MG63 (cell line): ENCODE data around the gene VPS41. TPM values are rescaled to one million over a fixed set of nuclear protein-coding genes. Genes with fewer than 3 reads are reported as not detected.
A peak's percentile ranks its signal among the peaks of the same experiment; 100 is the strongest.

Experiments used
- DNase-seq: peaks from one replicate; pipeline ENCODE4 v3.0.0-alpha.2; 2020
- H3K27me3 ChIP-seq: fragments of 250-450 bp; sonication (Bioruptor Pico); 2 replicates; pipeline ENCODE4 v1.5.1; 2020; ENCODE audit warnings: mild to moderate bottlenecking, moderate library complexity
- H3K36me3 ChIP-seq: fragments of 250-450 bp; sonication (Bioruptor Pico); 2 replicates; pipeline ENCODE4 v1.5.1; 2020; ENCODE audit warnings: mild to moderate bottlenecking, moderate library complexity
- H3K4me3 ChIP-seq: fragments of 250-450 bp; sonication (Bioruptor Pico); 2 replicates; pipeline ENCODE4 v1.5.1; 2020; ENCODE audit warnings: mild to moderate bottlenecking, moderate library complexity
- H3K9me3 ChIP-seq: fragments of 250-450 bp; sonication (Bioruptor Pico); 2 replicates; pipeline ENCODE4 v1.5.1; 2020; ENCODE audit warnings: mild to moderate bottlenecking, moderate library complexity
- total RNA-seq: library from RNA; depleted of rRNA; stranded (reverse); fragments of >200 nt; shearing (Covaris generic); gene quantifications from 2 replicates; pipeline ENCODE4 v1.2.3, GENCODE V29; 2014; ENCODE audit warnings: low replicate concordance

The VPS41 gene
- total RNA-seq, 1 experiment from 2014 or later, result 4.8 TPM

GRCh38 chr7:38840736-38841460, 68.1 kb downstream of the VPS41 start:
- H3K4me3 ChIP-seq, result no peak overlapping the region

GRCh38 chr7:38839851-38840250, 69.1 kb downstream of the VPS41 start:
- H3K36me3 ChIP-seq, result no peaks in the 10 kb centered on the region
- DNase-seq, result peak; percentile 8
- no peak overlapping the region for H3K4me3 ChIP-seq
- H3K9me3 ChIP-seq, result no peaks in the 10 kb centered on the region
- H3K27me3 ChIP-seq, result no peaks in the 10 kb centered on the region

More at GRCh38 chr7:38840736-38841460, 68.1 kb downstream of the VPS41 start:
- no peaks in the 10 kb centered on the region for H3K27me3 ChIP-seq
- DNase-seq, result peak; percentile 70
- H3K9me3 ChIP-seq, result no peaks in the 10 kb centered on the region
- H3K36me3 ChIP-seq, result no peaks in the 10 kb centered on the region

- H3K4me3 ChIP-seq, result no peak overlapping the region
- DNase-seq, result no peak
- H3K9me3 ChIP-seq, result no peaks in the 10 kb centered on the region
- no peaks in the 10 kb centered on the region for H3K27me3 ChIP-seq
- H3K36me3 ChIP-seq, result no peaks in the 10 kb centered on the region
These were observed 70.1 kb downstream of the VPS41 start for GRCh38 chr7:38838725-38839385.

- Histone ChIP-seq H3K36me3 (no peaks in the 10 kb centered on the region), H3K4me3 (no peak overlapping the region), H3K9me3 (no peaks in the 10 kb centered on the region), H3K27me3 (no peaks in the 10 kb centered on the region)
- DNase-seq, result no peak
These were observed 74.6 kb downstream of the VPS41 start for GRCh38 chr7:38834357-38834756.

GRCh38 chr7:38833329-38833728, 75.7 kb downstream of the VPS41 start:
- DNase-seq, result no peak
- H3K36me3 ChIP-seq, result no peaks in the 10 kb centered on the region
- no peaks in the 10 kb centered on the region for H3K9me3 ChIP-seq
- no peaks in the 10 kb centered on the region for H3K27me3 ChIP-seq
- no peak overlapping the region for H3K4me3 ChIP-seq

GRCh38 chr7:38831259-38831996, 77.6 kb downstream of the VPS41 start:
- DNase-seq, result no peak
- Histone ChIP-seq H3K27me3 (no peaks in the 10 kb centered on the region), H3K36me3 (no peaks in the 10 kb centered on the region), H3K9me3 (no peaks in the 10 kb centered on the region), H3K4me3 (no peak overlapping the region)

- no peak for DNase-seq
- Histone ChIP-seq H3K36me3 (no peaks in the 10 kb centered on the region), H3K4me3 (no peak overlapping the region), H3K27me3 (no peaks in the 10 kb centered on the region), H3K9me3 (no peaks in the 10 kb centered on the region)
These were observed 78.2 kb downstream of the VPS41 start for GRCh38 chr7:38830826-38831225.

- H3K4me3 ChIP-seq, result no peak overlapping the region
- no peaks in the 10 kb centered on the region for H3K27me3 ChIP-seq
- H3K9me3 ChIP-seq, result no peaks in the 10 kb centered on the region
- H3K36me3 ChIP-seq, result no peaks in the 10 kb centered on the region
- DNase-seq, result no peak
These were observed 79.4 kb downstream of the VPS41 start for GRCh38 chr7:38829488-38830165.

- Histone ChIP-seq H3K36me3 (no peaks in the 10 kb centered on the region), H3K4me3 (no peak overlapping the region), H3K27me3 (no peaks in the 10 kb centered on the region), H3K9me3 (no peaks in the 10 kb centered on the region)
- no peak for DNase-seq
These were observed 81.0 kb downstream of the VPS41 start for GRCh38 chr7:38828026-38828425.

- H3K4me3 ChIP-seq, result no peak overlapping the region
These were observed 83.1 kb downstream of the VPS41 start for GRCh38 chr7:38825721-38826440.

GRCh38 chr7:38824948-38825347, 84.0 kb downstream of the VPS41 start:
- Histone ChIP-seq H3K4me3 (no peak overlapping the region), H3K36me3 (no peaks in the 10 kb centered on the region), H3K9me3 (no peaks in the 10 kb centered on the region), H3K27me3 (no peaks in the 10 kb centered on the region)
- no peak for DNase-seq

More at GRCh38 chr7:38825721-38826440, 83.1 kb downstream of the VPS41 start:
- no peak for DNase-seq
- no peaks in the 10 kb centered on the region for H3K27me3 ChIP-seq
- H3K9me3 ChIP-seq, result no peaks in the 10 kb centered on the region
- H3K36me3 ChIP-seq, result no peaks in the 10 kb centered on the region

GRCh38 chr7:38822549-38822948, 86.4 kb downstream of the VPS41 start:
- H3K4me3 ChIP-seq, result no peak overlapping the region
- H3K27me3 ChIP-seq, result no peaks in the 10 kb centered on the region
- no peaks in the 10 kb centered on the region for H3K9me3 ChIP-seq
- DNase-seq, result no peak
- H3K36me3 ChIP-seq, result no peaks in the 10 kb centered on the region

GRCh38 chr7:38820571-38820970, 88.4 kb downstream of the VPS41 start:
- no peak for DNase-seq
- no peaks in the 10 kb centered on the region for H3K36me3 ChIP-seq
- H3K27me3 ChIP-seq, result no peaks in the 10 kb centered on the region
- H3K9me3 ChIP-seq, result no peaks in the 10 kb centered on the region
- H3K4me3 ChIP-seq, result no peak overlapping the region

- no peaks in the 10 kb centered on the region for H3K27me3 ChIP-seq
- H3K9me3 ChIP-seq, result no peaks in the 10 kb centered on the region
- no peak overlapping the region for H3K4me3 ChIP-seq
- DNase-seq, result no peak
- no peaks in the 10 kb centered on the region for H3K36me3 ChIP-seq
These were observed 89.5 kb downstream of the VPS41 start for GRCh38 chr7:38819463-38819862.

GRCh38 chr7:38817526-38817925, 91.5 kb downstream of the VPS41 start:
- no peak for DNase-seq
- Histone ChIP-seq H3K9me3 (no peaks in the 10 kb centered on the region), H3K36me3 (no peaks in the 10 kb centered on the region), H3K4me3 (no peak overlapping the region), H3K27me3 (no peaks in the 10 kb centered on the region)

GRCh38 chr7:38813768-38814167, 95.2 kb downstream of the VPS41 start:
- H3K9me3 ChIP-seq, result no peaks in the 10 kb centered on the region
- H3K4me3 ChIP-seq, result no peak overlapping the region
- no peaks in the 10 kb centered on the region for H3K36me3 ChIP-seq
- no peak for DNase-seq
- no peaks in the 10 kb centered on the region for H3K27me3 ChIP-seq
